Thymus (tissue), 11 donors: ENCODE measurements around the gene ENO3. TPM values are rescaled to one million over a fixed set of nuclear protein-coding genes. Genes with fewer than 3 reads are reported as not detected.

ENCODE experiments used
- DNase-seq, 9 donors: peaks; one replicate each; pipeline ENCODE4 v3.0.0-alpha.2; 2013; ENCODE audit warnings: low spot score in 9 of 9, low read depth in 6 of 9, missing footprints in 1 of 9
- H3K27ac ChIP-seq, 2 donors: one replicate each; pipeline ENCODE4 v1.5.1; 2013; ENCODE audit warnings: control low read depth in 1 of 2, low read depth in 1 of 2, low read length in 1 of 2, mild to moderate bottlenecking in 1 of 2, moderate library complexity in 1 of 2
- H3K27me3 ChIP-seq, 2 donors: one replicate each; pipeline ENCODE4 v1.5.1; 2013; ENCODE audit warnings: low read length in 1 of 2; ENCODE audit not compliant: control insufficient read depth in 2 of 2, insufficient read depth in 1 of 2
- H3K36me3 ChIP-seq, 2 donors: one replicate each; pipeline ENCODE4 v1.5.1; 2013; ENCODE audit warnings: low read length in 1 of 2, mild to moderate bottlenecking in 1 of 2, moderate library complexity in 1 of 2; ENCODE audit not compliant: control insufficient read depth in 2 of 2, insufficient read depth in 2 of 2
- H3K4me1 ChIP-seq, 2 donors: one replicate each; pipeline ENCODE4 v1.5.1; 2013; ENCODE audit warnings: low read length in 2 of 2; ENCODE audit not compliant: control insufficient read depth in 2 of 2, insufficient read depth in 2 of 2
- H3K4me3 ChIP-seq, 2 donors: one replicate each; pipeline ENCODE4 v1.5.1; 2013; ENCODE audit warnings: low read length in 2 of 2, control low read depth in 1 of 2, mild to moderate bottlenecking in 1 of 2
- H3K9me3 ChIP-seq, 2 donors: one replicate each; pipeline ENCODE4 v1.5.1; 2013; ENCODE audit warnings: low read length in 1 of 2, mild to moderate bottlenecking in 1 of 2; ENCODE audit not compliant: control insufficient read depth in 2 of 2, insufficient read depth in 1 of 2
- WGBS: extraction: QIAGEN DNeasy Blood & Tissue Kit; methylation state at CpG from one replicate; pipeline ENCODE4 v1.1.7; 2013; 5-methylcytosine and 5-hydroxymethylcytosine counted together
- polyA plus RNA-seq: library from polyadenylated mRNA; stranded (reverse); fragments of 200-250 nt; gene quantifications from one replicate; pipeline ENCODE4 v1.2.3, GENCODE V29; 2013
- total RNA-seq: library from RNA; stranded (reverse); fragments of 120-200 nt; gene quantifications from one replicate; pipeline ENCODE4 v1.2.4, GENCODE V29; 2013
- donor health status: healthy.

Gene ENO3
- total and polyA plus RNA-seq, 2 donors: 12.4 to 25.7 TPM

- WGBS: 41% methylated on average over 16 of the region's 16 CpGs
- H3K36me3 ChIP-seq: peaks cover 35 to 60% of the 10 kb centered on the region in 2 donors
- peaks cover 0 to 5% of the 10 kb centered on the region in 2 donors for H3K27me3 ChIP-seq
- peak overlapping the region; percentile 100 for H3K4me3 ChIP-seq
- peak overlapping the region; percentile 99 to 100 for H3K27ac ChIP-seq
- H3K9me3 ChIP-seq: peaks cover 0 to 5% of the 10 kb centered on the region in 2 donors
- no peak for DNase-seq
- peaks cover 44 to 69% of the 10 kb centered on the region in 2 donors for H3K4me1 ChIP-seq
Measured at GRCh38 chr17:4946312-4946976, 4.5 kb upstream of the ENO3 start.

GRCh38 chr17:4947010-4947410 lies 3.9 kb upstream of the ENO3 start:
- H3K27ac ChIP-seq: peak overlapping the region; percentile 99 to 100
- H3K36me3 ChIP-seq: peaks cover 35 to 55% of the 10 kb centered on the region in 2 donors
- under 1% methylated on average over 7 of the region's 7 CpGs for WGBS
- peak overlapping the region; percentile 100 for H3K4me3 ChIP-seq
- peaks cover 0 to 5% of the 10 kb centered on the region in 2 donors for H3K27me3 ChIP-seq
- peaks cover 45 to 69% of the 10 kb centered on the region in 2 donors for H3K4me1 ChIP-seq
- no peak for DNase-seq
- H3K9me3 ChIP-seq: peaks cover 0 to 5% of the 10 kb centered on the region in 2 donors

GRCh38 chr17:4947411-4948165 lies 3.3 kb upstream of the ENO3 start:
- peaks cover 0 to 5% of the 10 kb centered on the region in 2 donors for H3K27me3 ChIP-seq
- H3K9me3 ChIP-seq: peaks cover 0 to 5% of the 10 kb centered on the region in 2 donors
- H3K36me3 ChIP-seq: peaks cover 31 to 49% of the 10 kb centered on the region in 2 donors
- H3K4me1 ChIP-seq: peaks cover 45 to 63% of the 10 kb centered on the region in 2 donors
- H3K4me3 ChIP-seq: peak overlapping the region; percentile 100
- peak overlapping the region; percentile 99 to 100 for H3K27ac ChIP-seq
- DNase-seq: peak in 7 of 9 donors; percentile 63 to 87 (median 69)
- under 1% methylated on average over 56 of the region's 56 CpGs for WGBS

- peaks cover 24 to 41% of the 10 kb centered on the region in 2 donors for H3K36me3 ChIP-seq
- peaks cover 0 to 5% of the 10 kb centered on the region in 2 donors for H3K27me3 ChIP-seq
- H3K4me1 ChIP-seq: peaks cover 38 to 61% of the 10 kb centered on the region in 2 donors
- H3K4me3 ChIP-seq: peak within 1 kb of the TSS; percentile 100
- DNase-seq: peak in 8 of 9 donors; percentile 79 to 96 (median 89)
- WGBS: under 1% methylated on average over 59 of the region's 59 CpGs
- H3K27ac ChIP-seq: peak within 1 kb of the TSS; percentile 99 to 100
- H3K9me3 ChIP-seq: peaks cover 0 to 5% of the 10 kb centered on the region in 2 donors
Measured at GRCh38 chr17:4948166-4948930, 2.6 kb upstream of the ENO3 start, which contains the start of gene PFN1. Gene PFN1 (minus strand): TSS chr17:4948530. CDS start chr17:4948394, 136 bp downstream.

GRCh38 chr17:4948931-4949320 lies 2.0 kb upstream of the ENO3 start:
- peaks cover 0 to 5% of the 10 kb centered on the region in 2 donors for H3K27me3 ChIP-seq
- peaks cover 0 to 5% of the 10 kb centered on the region in 2 donors for H3K9me3 ChIP-seq
- H3K4me3 ChIP-seq: peak overlapping the region; percentile 100
- peak in 6 of 9 donors; percentile 57 to 84 (median 68) for DNase-seq
- peaks cover 32 to 58% of the 10 kb centered on the region in 2 donors for H3K4me1 ChIP-seq
- under 1% methylated on average over 40 of the region's 40 CpGs for WGBS
- peaks cover 19 to 35% of the 10 kb centered on the region in 2 donors for H3K36me3 ChIP-seq
- H3K27ac ChIP-seq: peak overlapping the region; percentile 99 to 100

GRCh38 chr17:4949321-4950074 lies 1.4 kb upstream of the ENO3 start:
- H3K36me3 ChIP-seq: peaks cover 19 to 30% of the 10 kb centered on the region in 2 donors
- peak in 6 of 9 donors; percentile 61 to 89 (median 68) for DNase-seq
- WGBS: 1% methylated on average over 75 of the region's 75 CpGs
- peaks cover 29 to 52% of the 10 kb centered on the region in 2 donors for H3K4me1 ChIP-seq
- H3K9me3 ChIP-seq: peaks cover 0 to 5% of the 10 kb centered on the region in 2 donors
- H3K27ac ChIP-seq: peak overlapping the region; percentile 99 to 100
- H3K4me3 ChIP-seq: peak overlapping the region; percentile 100
- H3K27me3 ChIP-seq: peaks cover 0 to 5% of the 10 kb centered on the region in 2 donors

- Histone ChIP-seq H3K27ac (peak overlapping the region; percentile 66 to 100), H3K27me3 (peaks cover 0 to 5% of the 10 kb centered on the region in 2 donors), H3K36me3 (peaks cover 14 to 23% of the 10 kb centered on the region in 2 donors), H3K4me3 (peak overlapping the region; percentile 36 to 100), H3K4me1 (peaks cover 21 to 45% of the 10 kb centered on the region in 2 donors), H3K9me3 (peaks cover 0 to 5% of the 10 kb centered on the region in 2 donors)
- DNase-seq: peak in 2 of 9 donors; percentile 30 to 57
- WGBS: 12% methylated on average over 52 of the region's 52 CpGs
Measured at GRCh38 chr17:4950075-4950745, 709 bp upstream of the ENO3 start.
